GM10266 (cell line): Measurements from ENCODE around the gene YWHAG.

Experiments
- DNase-seq: peaks from one replicate; pipeline ENCODE4 v3.0.0; 2012; ENCODE audit errors: extremely low spot score
- TF ChIP-seq, protein P1 (sequence below): IDR thresholded peaks from 2 replicates; pipeline ENCODE4 v1.5.1; 2012; ENCODE audit warnings: mild to moderate bottlenecking, low read depth; ENCODE audit not compliant: control insufficient read depth, insufficient read depth; ENCODE audit errors: missing control alignments

YWHAG gene

DNA sequence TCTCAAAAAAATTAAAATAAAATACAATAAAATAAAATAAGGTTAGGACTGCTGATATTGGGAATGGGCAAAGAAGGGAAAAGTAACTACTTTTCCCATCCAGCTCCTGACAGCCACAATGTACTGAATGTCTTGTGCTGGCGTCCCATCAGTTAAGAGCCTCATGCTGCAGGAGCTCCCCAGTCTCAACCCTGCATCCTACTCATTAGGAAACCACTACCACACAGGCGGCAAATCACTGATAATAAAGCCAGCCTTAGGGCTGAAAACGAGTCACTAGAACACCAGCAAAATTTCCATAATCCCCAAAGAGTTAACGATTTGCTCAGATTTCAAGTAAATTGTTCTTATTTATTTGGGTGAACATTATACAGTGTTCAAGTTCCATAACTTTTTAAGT is 4.3 kb downstream of the YWHAG start:
- no peak for DNase-seq
- TF ChIP-seq, protein P1, sequence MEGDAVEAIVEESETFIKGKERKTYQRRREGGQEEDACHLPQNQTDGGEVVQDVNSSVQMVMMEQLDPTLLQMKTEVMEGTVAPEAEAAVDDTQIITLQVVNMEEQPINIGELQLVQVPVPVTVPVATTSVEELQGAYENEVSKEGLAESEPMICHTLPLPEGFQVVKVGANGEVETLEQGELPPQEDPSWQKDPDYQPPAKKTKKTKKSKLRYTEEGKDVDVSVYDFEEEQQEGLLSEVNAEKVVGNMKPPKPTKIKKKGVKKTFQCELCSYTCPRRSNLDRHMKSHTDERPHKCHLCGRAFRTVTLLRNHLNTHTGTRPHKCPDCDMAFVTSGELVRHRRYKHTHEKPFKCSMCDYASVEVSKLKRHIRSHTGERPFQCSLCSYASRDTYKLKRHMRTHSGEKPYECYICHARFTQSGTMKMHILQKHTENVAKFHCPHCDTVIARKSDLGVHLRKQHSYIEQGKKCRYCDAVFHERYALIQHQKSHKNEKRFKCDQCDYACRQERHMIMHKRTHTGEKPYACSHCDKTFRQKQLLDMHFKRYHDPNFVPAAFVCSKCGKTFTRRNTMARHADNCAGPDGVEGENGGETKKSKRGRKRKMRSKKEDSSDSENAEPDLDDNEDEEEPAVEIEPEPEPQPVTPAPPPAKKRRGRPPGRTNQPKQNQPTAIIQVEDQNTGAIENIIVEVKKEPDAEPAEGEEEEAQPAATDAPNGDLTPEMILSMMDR: no peak

DNA sequence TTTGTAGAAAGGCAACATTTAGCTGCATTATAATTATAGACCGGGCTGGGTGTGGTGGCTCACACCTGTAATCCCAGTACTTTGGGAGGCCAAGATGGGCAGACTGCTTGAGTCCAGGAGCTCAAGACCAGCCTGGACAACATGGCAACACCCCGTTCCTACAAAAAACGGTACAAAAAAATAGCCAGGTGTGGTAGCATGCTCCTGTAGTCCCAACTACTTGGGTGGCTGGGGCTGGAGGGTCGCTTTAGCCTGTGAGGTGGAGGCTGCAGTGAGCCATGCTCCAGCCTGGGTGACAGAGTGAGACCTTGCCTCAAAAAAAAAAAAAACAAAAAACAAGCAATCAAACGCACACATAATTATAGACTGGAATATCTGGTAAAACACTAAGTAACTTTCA is 5.0 kb downstream of the YWHAG start:
- DNase-seq: no peak
- TF ChIP-seq, protein P1: no peak

DNA sequence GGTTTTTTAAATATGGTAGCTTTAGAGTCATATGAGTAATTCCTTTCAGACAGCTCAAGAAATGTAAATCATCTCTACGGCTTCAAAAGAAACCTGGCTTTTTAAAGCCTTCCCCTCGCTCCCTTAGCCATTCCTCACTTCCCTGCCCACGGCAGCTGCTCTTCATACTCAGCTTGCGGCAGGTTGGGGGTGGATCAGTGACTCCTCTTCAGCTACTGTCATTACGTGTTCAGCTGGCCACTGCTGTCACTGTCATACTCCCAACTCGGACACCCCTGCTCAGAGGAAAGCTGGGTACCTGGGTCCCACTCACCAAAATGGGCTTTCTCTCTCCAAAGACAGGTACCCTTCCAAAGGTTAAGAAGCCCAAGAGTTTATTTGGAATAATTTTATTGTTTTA is 6.6 kb downstream of the YWHAG start:
- TF ChIP-seq, protein P1: no peak
- no peak for DNase-seq

DNA sequence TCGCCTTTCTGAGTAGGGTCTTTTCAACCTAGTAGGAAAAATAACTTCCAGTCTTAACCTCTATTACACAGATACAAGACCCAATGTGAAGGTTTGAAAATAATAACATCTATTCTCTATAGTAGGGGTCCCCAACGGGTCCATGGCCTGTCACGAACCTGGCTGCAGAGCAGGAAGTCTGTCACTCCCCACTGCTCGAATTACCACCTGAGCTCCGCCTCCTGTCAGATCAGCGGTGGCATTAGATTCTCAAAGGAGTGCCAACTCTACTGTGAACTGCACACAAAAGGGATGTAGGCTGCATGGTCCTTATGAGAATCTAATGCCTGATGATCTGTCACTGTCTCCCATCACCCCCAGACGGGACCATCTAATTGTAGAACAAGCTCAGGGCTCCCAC is 7.4 kb downstream of the YWHAG start:
- no peak for DNase-seq
- TF ChIP-seq, protein P1: no peak

DNA sequence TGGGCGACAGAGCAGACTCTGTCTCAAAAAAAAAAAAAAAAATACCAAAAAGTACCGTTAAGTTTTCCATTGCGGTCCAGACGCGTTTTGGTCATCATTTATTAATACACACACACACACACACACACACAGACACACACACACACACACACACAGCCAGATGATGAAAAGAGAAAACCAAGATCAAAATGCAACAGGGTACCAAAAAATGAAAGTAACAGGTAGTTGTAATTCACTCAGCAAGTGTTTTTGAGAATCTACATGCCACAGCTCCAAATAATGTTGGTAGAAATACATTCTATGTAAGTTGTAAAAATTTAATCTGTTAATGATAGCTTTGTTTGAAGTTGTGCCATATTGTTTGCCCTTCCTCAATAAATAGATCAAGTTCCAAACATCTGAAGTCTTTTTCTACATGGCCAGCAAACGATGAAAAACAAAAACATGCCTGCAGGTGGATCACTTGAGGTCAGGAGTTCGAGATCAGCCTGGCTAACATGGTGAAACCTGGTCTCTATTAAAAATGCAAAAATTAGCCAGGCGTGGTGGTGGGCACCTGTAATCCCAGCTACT is 9.4 kb downstream of the YWHAG start:
- TF ChIP-seq, protein P1: no peak

DNA sequence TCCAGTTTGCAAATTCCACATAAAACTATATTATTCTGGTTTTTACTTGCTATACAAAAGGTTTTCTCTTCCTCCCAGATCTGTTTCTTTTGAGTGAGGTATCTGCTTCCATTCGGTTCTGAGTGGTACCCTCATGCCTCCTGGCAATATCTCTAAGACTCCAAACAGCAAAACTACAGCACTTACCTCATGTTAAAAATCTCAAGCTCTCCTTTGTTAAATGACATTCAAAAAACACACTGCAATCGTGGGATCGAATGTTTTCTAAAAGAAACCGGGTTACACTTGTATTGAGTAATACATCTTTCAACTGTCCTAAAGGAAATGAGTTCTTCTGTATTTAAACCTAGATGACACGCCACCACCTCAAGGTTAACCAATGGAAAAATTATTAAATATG is 11.1 kb downstream of the YWHAG start:
- TF ChIP-seq, protein P1: no peak

More for the DNA sequence above, 9.4 kb downstream of the YWHAG start:
- DNase-seq: no peak

DNA sequence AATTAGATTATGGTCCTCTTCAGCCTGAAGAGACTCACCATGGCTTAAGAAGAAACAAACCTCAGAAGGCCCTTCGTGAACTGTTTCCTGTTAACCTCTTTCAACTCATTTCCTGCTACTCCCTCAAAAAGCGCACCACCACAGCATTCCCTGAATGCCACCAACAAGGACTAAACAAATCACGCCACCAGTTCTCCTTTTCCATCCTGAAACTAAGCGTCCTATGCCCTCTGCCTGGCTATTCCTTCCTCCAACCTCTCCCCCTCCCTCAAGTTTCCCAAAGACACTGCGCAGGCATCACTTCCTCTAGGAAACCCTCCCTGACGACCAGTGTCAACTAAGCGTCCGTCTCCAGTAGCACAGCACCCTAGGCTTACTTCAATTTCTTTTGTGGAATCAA is 12.0 kb downstream of the YWHAG start:
- TF ChIP-seq, protein P1: no peak
- DNase-seq: no peak

More for the DNA sequence above, 11.1 kb downstream of the YWHAG start:
- DNase-seq: no peak
